Smooth muscle cell (in vitro differentiated cells): Measurements from ENCODE around the gene C3. TPM values are rescaled to one million over a fixed set of nuclear protein-coding genes. Genes with fewer than 3 reads are reported as not detected.

Experiments used
- DNase-seq: peaks from one replicate; lab custom pipeline; 2025; ENCODE audit not compliant: unreplicated experiment; lab: John Stamatoyannopoulos, UW
- H2AFZ ChIP-seq: fragments of 200-600 bp; sonication (generic); 2 replicates; pipeline ENCODE4 v1.6.0; 2016; ENCODE audit warnings: antibody characterized with exemption, low read depth, mild to moderate bottlenecking
- H3F3A ChIP-seq: fragments of 200-600 bp; sonication (generic); 2 replicates; pipeline ENCODE4 v1.6.0; 2017; ENCODE audit warnings: antibody characterized with exemption, low read depth
- H3K27ac ChIP-seq: fragments of 200-600 bp; sonication (generic); 2 replicates; pipeline ENCODE4 v1.5.1; 2016; ENCODE audit warnings: low read depth, mild to moderate bottlenecking
- H3K27me3 ChIP-seq: fragments of 200-600 bp; sonication (generic); 2 replicates; pipeline ENCODE4 v1.6.1; 2016; ENCODE audit warnings: low read depth, mild to moderate bottlenecking
- H3K36me3 ChIP-seq: fragments of 200-600 bp; sonication (generic); 2 replicates; pipeline ENCODE4 v1.5.1; 2016; ENCODE audit warnings: low read depth
- H3K4me1 ChIP-seq: fragments of 200-600 bp; sonication (generic); 2 replicates; pipeline ENCODE4 v1.5.1; 2016; ENCODE audit warnings: low read depth
- H3K4me2 ChIP-seq: fragments of 200-600 bp; sonication (generic); 2 replicates; pipeline ENCODE4 v1.6.0; 2016; ENCODE audit warnings: mild to moderate bottlenecking
- H3K4me3 ChIP-seq: fragments of 200-600 bp; sonication (generic); 2 replicates; pipeline ENCODE4 v1.5.1; 2016; ENCODE audit warnings: mild to moderate bottlenecking
- H3K79me2 ChIP-seq: fragments of 200-600 bp; sonication (generic); 2 replicates; pipeline ENCODE4 v1.6.0; 2016; ENCODE audit warnings: low read depth, mild to moderate bottlenecking
- H3K9ac ChIP-seq: fragments of 200-600 bp; sonication (generic); 2 replicates; pipeline ENCODE4 v1.6.0; 2016; ENCODE audit warnings: low read depth
- H3K9me3 ChIP-seq: fragments of 200-600 bp; sonication (generic); replicated peaks from 2 replicates; pipeline ENCODE4 v1.5.1; 2016; ENCODE audit warnings: low read depth
- H4K20me1 ChIP-seq: fragments of 200-600 bp; sonication (generic); 2 replicates; pipeline ENCODE4 v1.6.0; 2016; ENCODE audit warnings: low read depth
- WGBS: methylation state at CpG from one replicate; pipeline ENCODE4 v1.1.7; 2016; ENCODE audit warnings: low lambda C conversion rate; 5-methylcytosine and 5-hydroxymethylcytosine counted together
- polyA plus RNA-seq: library from polyadenylated mRNA; unstranded; fragments of >200 nt; fragmentation: Nextera tagmentation; extraction: Ambion mirVana; gene quantifications from 2 replicates; pipeline ENCODE4 v1.2.1, GENCODE V29; 2016
- total RNA-seq: library from RNA; depleted of rRNA; stranded (reverse); fragments of >200 nt; gene quantifications from 2 replicates; pipeline ENCODE4 v1.2.3, GENCODE V29; 2014
- TF ChIP-seq, protein P1 (sequence below): fragments of 200-600 bp; sonication (generic); IDR thresholded peaks from 2 replicates; pipeline ENCODE4 v1.5.1; 2017; ENCODE audit warnings: borderline replicate concordance, mild to moderate bottlenecking, antibody characterized with exemption; ENCODE audit not compliant: insufficient read depth, poor library complexity, severe bottlenecking

The C3 gene
- total and polyA plus RNA-seq, 2 experiments from 2014 or later: 6.4 to 25.1 TPM

DNA sequence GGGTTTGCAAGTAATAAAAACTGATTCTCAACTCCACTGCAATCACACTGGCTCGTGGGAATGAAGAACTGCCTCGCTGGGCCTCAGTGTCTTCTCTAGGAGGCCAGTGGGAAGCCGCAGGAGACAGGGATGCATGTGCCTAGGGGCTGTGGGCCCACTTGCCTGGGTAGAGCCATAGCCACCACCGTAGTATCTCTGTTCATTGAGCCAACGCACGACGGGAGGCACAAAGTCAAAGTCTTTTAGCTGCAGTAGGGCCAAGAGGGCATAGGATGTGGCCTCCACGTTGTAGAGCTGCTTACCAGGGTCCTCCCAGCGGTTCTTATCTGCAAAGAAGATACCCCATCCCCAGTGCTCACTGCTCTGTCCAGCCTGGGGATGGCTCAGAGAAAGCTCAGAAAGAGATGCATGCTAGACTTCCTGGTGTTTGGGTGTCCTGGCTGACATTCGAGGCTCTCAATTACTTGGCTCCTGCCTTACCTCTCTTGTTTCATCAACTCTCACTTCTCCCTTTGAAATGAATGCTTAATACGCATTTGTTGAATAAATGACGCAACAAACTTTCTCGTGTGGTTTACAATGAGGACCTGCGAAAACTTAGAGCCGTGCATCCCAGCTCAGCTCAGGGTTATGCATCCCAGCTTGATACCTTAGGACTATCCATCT lies 34.4 kb downstream of the C3 start:
- Histone ChIP-seq H2AFZ (no peak overlapping the region), H3K9ac (no peak overlapping the region), H3K4me2 (no peak overlapping the region), H3K27me3 (peaks cover 5% of the 10 kb centered on the region), H3K4me1 (no peaks in the 10 kb centered on the region), H3F3A (no peaks in the 10 kb centered on the region), H3K9me3 (no peaks in the 10 kb centered on the region), H3K79me2 (no peaks in the 10 kb centered on the region), H4K20me1 (no peaks in the 10 kb centered on the region), H3K4me3 (no peak overlapping the region), H3K36me3 (no peaks in the 10 kb centered on the region), H3K27ac (no peak overlapping the region)
- TF ChIP-seq, protein P1, sequence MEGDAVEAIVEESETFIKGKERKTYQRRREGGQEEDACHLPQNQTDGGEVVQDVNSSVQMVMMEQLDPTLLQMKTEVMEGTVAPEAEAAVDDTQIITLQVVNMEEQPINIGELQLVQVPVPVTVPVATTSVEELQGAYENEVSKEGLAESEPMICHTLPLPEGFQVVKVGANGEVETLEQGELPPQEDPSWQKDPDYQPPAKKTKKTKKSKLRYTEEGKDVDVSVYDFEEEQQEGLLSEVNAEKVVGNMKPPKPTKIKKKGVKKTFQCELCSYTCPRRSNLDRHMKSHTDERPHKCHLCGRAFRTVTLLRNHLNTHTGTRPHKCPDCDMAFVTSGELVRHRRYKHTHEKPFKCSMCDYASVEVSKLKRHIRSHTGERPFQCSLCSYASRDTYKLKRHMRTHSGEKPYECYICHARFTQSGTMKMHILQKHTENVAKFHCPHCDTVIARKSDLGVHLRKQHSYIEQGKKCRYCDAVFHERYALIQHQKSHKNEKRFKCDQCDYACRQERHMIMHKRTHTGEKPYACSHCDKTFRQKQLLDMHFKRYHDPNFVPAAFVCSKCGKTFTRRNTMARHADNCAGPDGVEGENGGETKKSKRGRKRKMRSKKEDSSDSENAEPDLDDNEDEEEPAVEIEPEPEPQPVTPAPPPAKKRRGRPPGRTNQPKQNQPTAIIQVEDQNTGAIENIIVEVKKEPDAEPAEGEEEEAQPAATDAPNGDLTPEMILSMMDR: no peak
- no peak for DNase-seq
- 88% methylated on average over 15 of the region's 15 CpGs for WGBS

DNA sequence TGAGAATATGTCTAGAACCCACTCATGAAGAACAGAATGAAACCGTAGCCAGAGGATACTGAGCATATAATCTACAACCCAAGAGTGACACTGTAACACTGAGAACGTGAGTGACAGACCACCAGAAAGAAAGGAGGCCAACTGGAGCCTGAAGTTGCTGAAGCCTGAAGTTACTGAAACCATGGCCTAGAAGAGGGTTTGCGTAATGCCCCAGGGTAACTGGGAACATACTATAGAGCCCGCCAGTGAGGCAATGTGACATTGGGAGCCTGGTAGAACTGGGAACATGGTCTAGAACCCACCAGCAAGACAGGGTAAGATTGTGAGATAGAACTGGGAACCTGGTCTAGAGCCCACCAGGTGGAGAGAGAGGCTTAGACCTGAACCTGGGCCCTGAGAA lies 35.0 kb downstream of the C3 start:
- H3K4me3 ChIP-seq: no peak overlapping the region
- no peaks in the 10 kb centered on the region for H3K36me3 ChIP-seq
- no peak for DNase-seq
- H3K79me2 ChIP-seq: no peaks in the 10 kb centered on the region
- TF ChIP-seq, protein P1: no peak
- no peak overlapping the region for H2AFZ ChIP-seq
- H3K27me3 ChIP-seq: peaks cover 5% of the 10 kb centered on the region
- 90% methylated on average over 4 of the region's 4 CpGs for WGBS
- H3K4me2 ChIP-seq: no peak overlapping the region
- no peaks in the 10 kb centered on the region for H3F3A ChIP-seq
- no peak overlapping the region for H3K9ac ChIP-seq
- no peak overlapping the region for H3K27ac ChIP-seq
- H3K4me1 ChIP-seq: no peaks in the 10 kb centered on the region
- H4K20me1 ChIP-seq: no peaks in the 10 kb centered on the region
- no peaks in the 10 kb centered on the region for H3K9me3 ChIP-seq

DNA sequence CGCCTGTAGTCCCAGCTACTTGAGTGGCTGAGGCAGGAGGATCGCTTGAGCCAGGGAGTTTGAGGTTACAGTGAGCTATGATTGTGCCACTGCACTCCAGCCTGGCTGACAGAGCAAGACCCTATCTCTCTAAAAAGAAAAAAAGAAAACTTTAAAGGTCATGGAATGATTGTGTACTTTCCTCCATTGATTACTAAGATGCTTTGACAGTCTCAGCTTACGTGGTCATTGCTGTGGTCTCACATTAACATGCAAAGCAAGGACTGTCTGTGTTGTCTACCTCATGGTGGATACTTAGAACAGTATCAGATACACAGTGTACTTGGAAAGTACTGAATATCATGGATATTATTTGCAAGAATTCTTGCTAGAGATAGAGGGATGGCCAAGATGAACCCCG lies 36.5 kb downstream of the C3 start:
- TF ChIP-seq, protein P1: no peak
- H3K79me2 ChIP-seq: no peaks in the 10 kb centered on the region
- H3K4me2 ChIP-seq: no peak overlapping the region
- no peak overlapping the region for H2AFZ ChIP-seq
- no peaks in the 10 kb centered on the region for H3K36me3 ChIP-seq
- H3K9me3 ChIP-seq: peaks cover 2% of the 10 kb centered on the region
- H3F3A ChIP-seq: no peaks in the 10 kb centered on the region
- H3K27ac ChIP-seq: no peak overlapping the region
- H3K4me3 ChIP-seq: no peak overlapping the region
- WGBS: 88% methylated on average over 4 of the region's 4 CpGs
- no peak overlapping the region for H3K9ac ChIP-seq
- peaks cover 5% of the 10 kb centered on the region for H3K27me3 ChIP-seq
- DNase-seq: no peak
- H4K20me1 ChIP-seq: no peaks in the 10 kb centered on the region
- H3K4me1 ChIP-seq: no peaks in the 10 kb centered on the region

DNA sequence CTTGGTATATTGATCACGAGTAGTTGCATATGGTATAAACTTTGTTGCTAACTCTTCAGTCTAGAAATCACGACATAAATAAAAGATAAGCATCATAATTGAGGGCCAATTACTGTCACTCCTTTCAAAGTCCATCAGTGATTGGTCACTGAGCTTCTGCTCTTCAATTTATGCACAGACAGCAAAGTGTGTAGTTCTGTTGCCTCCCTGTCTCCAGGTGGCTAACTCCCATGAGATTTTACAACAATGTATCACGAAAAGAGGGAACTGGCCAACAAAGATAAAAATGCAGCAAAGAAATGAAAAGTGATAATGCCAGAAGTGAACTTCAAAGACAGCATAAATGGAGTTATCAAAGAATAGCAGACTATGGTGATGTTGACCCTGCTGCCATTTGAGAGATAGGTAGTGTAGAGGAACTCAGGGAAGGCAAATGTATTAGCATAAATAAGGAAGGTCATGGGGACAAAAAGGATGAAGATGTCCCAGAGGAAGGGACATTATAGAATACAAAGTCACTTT lies 37.8 kb downstream of the C3 start:
- no peak for DNase-seq
- WGBS: 67% methylated on average over 3 of the region's 3 CpGs

More for the DNA sequence above, 37.8 kb downstream of the C3 start:
- no peak overlapping the region for H3K4me2 ChIP-seq
- no peak overlapping the region for H3K4me3 ChIP-seq
- H3K9me3 ChIP-seq: peaks cover 2% of the 10 kb centered on the region
- H3F3A ChIP-seq: no peaks in the 10 kb centered on the region
- no peak overlapping the region for H3K9ac ChIP-seq
- no peaks in the 10 kb centered on the region for H3K4me1 ChIP-seq
- no peak overlapping the region for H2AFZ ChIP-seq
- no peaks in the 10 kb centered on the region for H4K20me1 ChIP-seq
- no peaks in the 10 kb centered on the region for H3K79me2 ChIP-seq
- no peak overlapping the region for H3K27ac ChIP-seq
- H3K36me3 ChIP-seq: no peaks in the 10 kb centered on the region
- TF ChIP-seq, protein P1: no peak
- peaks cover 5% of the 10 kb centered on the region for H3K27me3 ChIP-seq
